ENCODE measurements around the gene PRKRIP1.

DNA sequence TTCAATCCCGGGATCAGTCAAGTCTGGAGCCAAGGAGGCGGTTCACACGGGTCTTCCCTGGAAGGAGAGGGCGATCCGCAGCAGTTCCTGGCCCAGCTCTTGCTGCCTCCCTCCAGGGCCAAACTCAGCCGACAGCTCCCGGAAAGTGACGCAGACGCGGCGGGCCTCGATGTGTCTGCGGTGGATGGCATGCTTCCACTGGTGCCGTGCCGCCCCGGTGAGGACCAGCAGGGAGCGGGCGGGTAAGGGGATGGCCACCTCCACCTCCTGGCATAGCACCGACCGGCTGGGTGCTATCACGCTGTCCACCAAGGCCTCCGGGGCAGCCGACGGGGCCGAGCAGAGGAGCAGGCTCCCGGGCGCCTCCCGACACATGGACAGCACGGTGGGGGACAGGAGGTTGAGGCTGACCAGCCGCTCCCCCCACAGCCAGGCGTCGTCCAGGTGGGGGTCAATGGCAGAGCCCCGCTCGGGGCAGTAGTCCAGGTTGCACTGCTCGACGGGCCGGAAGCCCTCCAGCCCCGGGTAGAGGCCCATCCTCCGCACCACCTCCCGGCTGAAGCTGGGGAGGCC is 61.3 kb downstream of the PRKRIP1 start:
- TF ChIP-seq, protein P1, sequence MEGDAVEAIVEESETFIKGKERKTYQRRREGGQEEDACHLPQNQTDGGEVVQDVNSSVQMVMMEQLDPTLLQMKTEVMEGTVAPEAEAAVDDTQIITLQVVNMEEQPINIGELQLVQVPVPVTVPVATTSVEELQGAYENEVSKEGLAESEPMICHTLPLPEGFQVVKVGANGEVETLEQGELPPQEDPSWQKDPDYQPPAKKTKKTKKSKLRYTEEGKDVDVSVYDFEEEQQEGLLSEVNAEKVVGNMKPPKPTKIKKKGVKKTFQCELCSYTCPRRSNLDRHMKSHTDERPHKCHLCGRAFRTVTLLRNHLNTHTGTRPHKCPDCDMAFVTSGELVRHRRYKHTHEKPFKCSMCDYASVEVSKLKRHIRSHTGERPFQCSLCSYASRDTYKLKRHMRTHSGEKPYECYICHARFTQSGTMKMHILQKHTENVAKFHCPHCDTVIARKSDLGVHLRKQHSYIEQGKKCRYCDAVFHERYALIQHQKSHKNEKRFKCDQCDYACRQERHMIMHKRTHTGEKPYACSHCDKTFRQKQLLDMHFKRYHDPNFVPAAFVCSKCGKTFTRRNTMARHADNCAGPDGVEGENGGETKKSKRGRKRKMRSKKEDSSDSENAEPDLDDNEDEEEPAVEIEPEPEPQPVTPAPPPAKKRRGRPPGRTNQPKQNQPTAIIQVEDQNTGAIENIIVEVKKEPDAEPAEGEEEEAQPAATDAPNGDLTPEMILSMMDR (IDR thresholded peaks at IDR 0.05; ENCODE audit: low read depth, low read length, missing input control): no peak
- TF ChIP-seq RAD21 (IDR thresholded peaks at IDR 0.05): no peak

All from liver (tissue), 3 donors.